ENCODE data around the gene ORAI3. TPM values are rescaled to one million over a fixed set of nuclear protein-coding genes. Genes with fewer than 3 reads are reported as not detected.

Gene ORAI3
- total and polyA plus RNA-seq, 2 of the 13 experiments (the other 11 are each of a cell fraction or from before 2014, with no cell fraction given), result 11.4 to 32.0 TPM

GRCh38 chr16:30902029-30902972, 46.6 kb upstream of the ORAI3 start (continued):
- TF ChIP-seq MXI1 (IDR thresholded peaks at IDR 0.05; ENCODE audit: borderline replicate concordance, low read depth, low read length), result peak; percentile 58; the same call in 2 of the 3 replicates
- TF ChIP-seq ZNF580 (CRISPR knock-in tag; IDR thresholded peaks at IDR 0.05; ENCODE audit: borderline replicate concordance, low read depth), result no peak
- TF ChIP-seq HOXA5 (CRISPR knock-in tag; IDR thresholded peaks at IDR 0.05), result no peak
- no peak for TF ChIP-seq ZNF432 (CRISPR knock-in tag; IDR thresholded peaks at IDR 0.05; ENCODE audit: borderline replicate concordance)
- no peak for TF ChIP-seq RERE (CRISPR knock-in tag; IDR thresholded peaks at IDR 0.05; ENCODE audit: low read depth)
- peak; percentile 26; the same call in 1 of the 2 replicates for TF ChIP-seq MED1 (CRISPR knock-in tag; IDR thresholded peaks at IDR 0.05)
- TF ChIP-seq TGIF2 (CRISPR knock-in tag; IDR thresholded peaks at IDR 0.05), result peak; percentile 61; the same call in 1 of the 2 replicates
- no peak for TF ChIP-seq ZNF441 (CRISPR knock-in tag; IDR thresholded peaks at IDR 0.05; ENCODE audit: borderline replicate concordance)
- TF ChIP-seq THAP11 (CRISPR knock-in tag; IDR thresholded peaks at IDR 0.05), result peak; percentile 55
- TF ChIP-seq ZNF556 (CRISPR knock-in tag; IDR thresholded peaks at IDR 0.05; ENCODE audit: borderline replicate concordance), result no peak
- TF ChIP-seq ZNF687 (CRISPR knock-in tag; IDR thresholded peaks at IDR 0.05), result peak; percentile 61
- peak; percentile 55; the same call in 1 of the 2 replicates for TF ChIP-seq PRMT3 (CRISPR knock-in tag; IDR thresholded peaks at IDR 0.05; ENCODE audit: borderline replicate concordance, low read depth)
- no peak for TF ChIP-seq HOMEZ (CRISPR knock-in tag; IDR thresholded peaks at IDR 0.05; ENCODE audit: low read depth)
- TF ChIP-seq ZNF691 (CRISPR knock-in tag; IDR thresholded peaks at IDR 0.05; ENCODE audit: borderline replicate concordance, low read depth), result no peak
